Endothelial cell (in vitro differentiated cells): ENCODE data around the gene OR52H1. TPM values are rescaled to one million over a fixed set of nuclear protein-coding genes. Genes with fewer than 3 reads are reported as not detected.

Experiments
- DNase-seq: peaks from one replicate; pipeline ENCODE4 v3.0.0; 2021; ENCODE audit warnings: low spot score
- H3K27ac Mint-ChIP-seq: one replicate; pipeline ENCODE4 v1.8.0; 2021; ENCODE audit warnings: mixed read lengths, inconsistent platforms; ENCODE audit not compliant: unreplicated experiment
- H3K27me3 Mint-ChIP-seq: one replicate; pipeline ENCODE4 v1.8.0; 2021; ENCODE audit warnings: mild to moderate bottlenecking, moderate library complexity, mixed read lengths, inconsistent platforms; ENCODE audit not compliant: unreplicated experiment
- H3K36me3 Mint-ChIP-seq: one replicate; pipeline ENCODE4 v1.8.0; 2021; ENCODE audit warnings: mild to moderate bottlenecking, low read depth, mixed read lengths, inconsistent platforms; ENCODE audit not compliant: unreplicated experiment
- H3K4me1 Mint-ChIP-seq: one replicate; pipeline ENCODE4 v1.8.0; 2021; ENCODE audit warnings: mild to moderate bottlenecking, mixed read lengths, inconsistent platforms; ENCODE audit not compliant: unreplicated experiment
- H3K4me3 Mint-ChIP-seq: one replicate; pipeline ENCODE4 v1.8.0; 2021; ENCODE audit warnings: mild to moderate bottlenecking, mixed read lengths, inconsistent platforms; ENCODE audit not compliant: unreplicated experiment
- H3K9me3 Mint-ChIP-seq: one replicate; pipeline ENCODE4 v1.8.0; 2021; ENCODE audit warnings: mixed read lengths, inconsistent platforms; ENCODE audit not compliant: unreplicated experiment
- total RNA-seq: library from RNA; stranded (reverse); fragmentation: NEBNext Ultra II Directional; extraction: Animal tissue kit (Norgen Biotek cat#: 25700); gene quantifications from one replicate; pipeline ENCODE4 v1.2.1, GENCODE V29; 2021; ENCODE audit not compliant: unreplicated experiment
- TF ChIP-seq, protein P1 (sequence below): fragments of 200-600 bp; sonication (generic); IDR thresholded peaks from one replicate; pipeline ENCODE4 v1.5.0; 2021; ENCODE audit warnings: antibody characterized with exemption; ENCODE audit not compliant: unreplicated experiment

OR52H1 gene
- total RNA-seq, 1 donor from 2014 or later = 2.1 TPM

- H3K9me3 Mint-ChIP-seq = no peaks in the 10 kb centered on the region
Measured at GRCh38 chr11:5504403-5504921, 43.9 kb downstream of the OR52H1 start.

DNA sequence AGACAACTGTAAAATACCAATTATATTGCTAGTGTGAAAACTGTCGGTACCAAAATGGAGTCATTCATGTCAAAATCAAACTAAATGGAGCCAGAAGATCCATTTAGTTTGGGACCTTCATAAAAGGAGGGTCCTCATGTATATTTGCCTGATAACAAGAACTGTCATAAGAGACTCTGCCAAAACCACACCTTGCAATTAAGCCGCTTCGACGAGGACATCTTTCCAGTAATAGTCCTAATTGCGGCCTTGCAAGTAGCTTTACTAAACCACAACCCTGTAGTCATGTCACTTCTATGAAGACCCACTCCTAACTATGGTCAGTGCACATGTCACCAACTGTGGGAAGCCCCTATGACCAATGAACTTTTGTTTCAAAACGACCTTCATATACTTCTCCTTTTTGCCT is 47.9 kb downstream of the OR52H1 start:
- Mint-ChIP-seq H3K36me3 (no peaks in the 10 kb centered on the region), H3K27me3 (no peaks in the 10 kb centered on the region), H3K27ac (no peak overlapping the region), H3K4me1 (peaks cover 12% of the 10 kb centered on the region), H3K9me3 (no peaks in the 10 kb centered on the region), H3K4me3 (no peak overlapping the region)
- TF ChIP-seq, protein P1, sequence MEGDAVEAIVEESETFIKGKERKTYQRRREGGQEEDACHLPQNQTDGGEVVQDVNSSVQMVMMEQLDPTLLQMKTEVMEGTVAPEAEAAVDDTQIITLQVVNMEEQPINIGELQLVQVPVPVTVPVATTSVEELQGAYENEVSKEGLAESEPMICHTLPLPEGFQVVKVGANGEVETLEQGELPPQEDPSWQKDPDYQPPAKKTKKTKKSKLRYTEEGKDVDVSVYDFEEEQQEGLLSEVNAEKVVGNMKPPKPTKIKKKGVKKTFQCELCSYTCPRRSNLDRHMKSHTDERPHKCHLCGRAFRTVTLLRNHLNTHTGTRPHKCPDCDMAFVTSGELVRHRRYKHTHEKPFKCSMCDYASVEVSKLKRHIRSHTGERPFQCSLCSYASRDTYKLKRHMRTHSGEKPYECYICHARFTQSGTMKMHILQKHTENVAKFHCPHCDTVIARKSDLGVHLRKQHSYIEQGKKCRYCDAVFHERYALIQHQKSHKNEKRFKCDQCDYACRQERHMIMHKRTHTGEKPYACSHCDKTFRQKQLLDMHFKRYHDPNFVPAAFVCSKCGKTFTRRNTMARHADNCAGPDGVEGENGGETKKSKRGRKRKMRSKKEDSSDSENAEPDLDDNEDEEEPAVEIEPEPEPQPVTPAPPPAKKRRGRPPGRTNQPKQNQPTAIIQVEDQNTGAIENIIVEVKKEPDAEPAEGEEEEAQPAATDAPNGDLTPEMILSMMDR = no peak
- DNase-seq = no peak

More at GRCh38 chr11:5504403-5504921, 43.9 kb downstream of the OR52H1 start:
- Mint-ChIP-seq H3K4me3 (no peak overlapping the region), H3K36me3 (peaks cover 2% of the 10 kb centered on the region), H3K27ac (no peak overlapping the region), H3K27me3 (peaks cover 1% of the 10 kb centered on the region), H3K4me1 (peaks cover 12% of the 10 kb centered on the region)
- no peak for DNase-seq
- TF ChIP-seq, protein P1 = no peak

DNA sequence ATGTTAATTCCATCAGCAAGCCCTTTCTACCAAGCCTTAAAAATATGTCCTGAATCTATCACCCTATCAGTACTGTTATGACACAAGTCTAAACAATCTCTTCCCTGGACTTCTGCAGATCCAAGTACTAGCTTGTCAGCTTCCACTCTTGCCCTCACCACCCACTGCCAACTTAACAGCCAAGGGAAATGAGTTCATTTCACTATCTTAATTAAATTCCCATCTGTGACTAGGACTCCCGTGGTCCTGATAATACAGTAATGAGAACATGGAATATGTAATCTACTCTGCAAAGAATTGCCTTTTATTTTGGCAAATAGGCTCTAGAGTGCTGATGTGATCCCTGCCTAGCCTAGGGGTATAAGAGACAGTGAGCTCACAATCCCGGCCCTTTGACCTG is 48.7 kb downstream of the OR52H1 start:
- TF ChIP-seq, protein P1 = no peak
- Mint-ChIP-seq H3K4me3 (no peak overlapping the region), H3K36me3 (no peaks in the 10 kb centered on the region), H3K9me3 (no peaks in the 10 kb centered on the region), H3K27me3 (no peaks in the 10 kb centered on the region), H3K27ac (no peak overlapping the region), H3K4me1 (peaks cover 12% of the 10 kb centered on the region)
- no peak for DNase-seq

Other genes starting within 250 kb of the OR52H1 start
- 0.49 TPM for gene OR51B4, start 246.6 kb downstream of the OR52H1 start, total RNA-seq
- not detected for gene OR51B2, start 224.2 kb downstream of the OR52H1 start, total RNA-seq
- gene OR51B5, start 205.0 kb downstream of the OR52H1 start, total RNA-seq = 0.82 TPM
- not detected for gene OR51B6, start 197.0 kb downstream of the OR52H1 start, total RNA-seq
- not detected for gene OR51M1, start 164.7 kb downstream of the OR52H1 start, total RNA-seq
- not detected for gene OR51Q1, start 126.4 kb downstream of the OR52H1 start, total RNA-seq
- 1.2 TPM for gene OR51I1, start 107.0 kb downstream of the OR52H1 start, total RNA-seq
- not detected for gene OR51I2, start 99.2 kb downstream of the OR52H1 start, total RNA-seq
- not detected for gene OR52D1, start 59.9 kb downstream of the OR52H1 start, total RNA-seq
- 1.1 TPM for gene UBQLN3, start 38.6 kb downstream of the OR52H1 start, total RNA-seq
- 4.4 TPM for gene UBQLNL, start 31.8 kb downstream of the OR52H1 start, total RNA-seq
- not detected for gene OR52B6, start 32.3 kb upstream of the OR52H1 start, total RNA-seq
- 10.1 TPM for gene TRIM6, start 48.1 kb upstream of the OR52H1 start, total RNA-seq
- 0.64 TPM for gene TRIM34, start 76.5 kb upstream of the OR52H1 start, total RNA-seq
- gene TRIM5, start 136.5 kb upstream of the OR52H1 start, total RNA-seq = 114 TPM
- 1.2 TPM for gene TRIM22, start 141.2 kb upstream of the OR52H1 start, total RNA-seq
- not detected for gene OR56B1, start 187.9 kb upstream of the OR52H1 start, total RNA-seq
- not detected for gene OR52N4, start 205.7 kb upstream of the OR52H1 start, total RNA-seq
- 6.8 TPM for gene OR52N5, start 234.8 kb upstream of the OR52H1 start, total RNA-seq
- gene OR52N1, start 242.7 kb upstream of the OR52H1 start, total RNA-seq = 13.6 TPM